ENCODE data around the gene VPS26B.
"Not testable (repeated sequence)": the region's sequence is repeated elsewhere in the genome, so short reads cannot be mapped to it uniquely, and the experiment has no call there.

Gene VPS26B

DNA sequence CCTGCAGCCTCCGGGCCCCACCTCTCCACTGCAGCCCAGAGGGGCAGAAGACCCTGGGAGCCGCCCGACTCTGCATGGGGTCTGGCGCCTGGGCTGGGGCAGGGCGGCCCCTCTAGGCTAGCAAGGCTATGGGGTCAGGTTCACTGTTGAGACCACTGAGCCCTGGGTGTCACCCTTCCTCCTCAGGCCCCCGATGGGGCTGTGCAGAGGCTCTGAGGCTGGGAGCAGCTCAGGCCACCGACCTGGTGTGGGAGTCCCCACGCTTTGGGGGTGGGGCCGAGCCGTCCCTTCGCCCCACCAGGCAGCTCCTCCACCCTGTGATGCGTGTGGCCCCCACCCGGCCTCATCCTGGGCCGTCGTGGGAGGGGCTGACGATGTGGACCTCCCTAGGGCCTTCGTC lies 57.2 kb downstream of the VPS26B start:
- not testable (repeated sequence) for DNase-seq (ENCODE audit: low read depth)

- no peak for DNase-seq (ENCODE audit: low read depth)
Measured at GRCh38 chr11:134282121-134283045, 57.9 kb downstream of the VPS26B start.

DNA sequence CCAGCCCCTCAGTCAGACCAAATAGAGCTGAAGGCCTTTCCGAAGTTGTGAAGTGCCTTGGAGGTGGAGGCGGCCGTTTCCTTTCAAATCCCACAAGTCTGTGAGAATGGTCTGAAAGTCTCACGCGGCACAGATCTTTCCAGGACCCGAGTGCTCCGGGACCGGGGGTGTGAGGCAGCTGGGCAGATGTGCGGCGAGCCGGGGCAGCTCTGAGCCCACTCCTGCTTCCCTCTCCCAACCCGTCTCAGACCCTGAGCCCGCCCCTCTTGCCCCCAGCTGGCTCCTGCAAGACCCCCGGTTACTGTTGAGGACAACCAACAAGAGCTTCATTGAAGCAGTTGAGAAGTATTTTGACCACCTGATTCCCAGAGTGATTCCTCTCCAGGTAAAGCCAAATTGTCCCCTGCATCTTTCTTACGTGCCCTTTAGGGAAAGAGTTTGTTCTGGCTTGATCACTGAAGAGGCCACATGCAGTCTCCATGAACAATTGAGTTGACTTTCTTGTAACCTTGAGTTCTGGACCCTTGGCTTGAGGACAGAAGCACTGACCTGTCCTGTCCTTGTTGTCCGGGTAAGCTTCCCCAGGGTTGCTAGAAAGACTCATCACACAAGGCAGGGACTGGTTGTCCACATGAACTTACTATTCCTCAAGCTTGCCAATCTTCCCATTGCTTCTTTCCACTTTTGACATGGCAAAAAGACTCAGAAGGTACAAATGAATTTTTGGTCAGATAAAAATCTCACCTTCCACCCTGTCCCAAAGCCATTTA lies 59.2 kb downstream of the VPS26B start:
- DNase-seq (ENCODE audit: low read depth), result no peak

DNA sequence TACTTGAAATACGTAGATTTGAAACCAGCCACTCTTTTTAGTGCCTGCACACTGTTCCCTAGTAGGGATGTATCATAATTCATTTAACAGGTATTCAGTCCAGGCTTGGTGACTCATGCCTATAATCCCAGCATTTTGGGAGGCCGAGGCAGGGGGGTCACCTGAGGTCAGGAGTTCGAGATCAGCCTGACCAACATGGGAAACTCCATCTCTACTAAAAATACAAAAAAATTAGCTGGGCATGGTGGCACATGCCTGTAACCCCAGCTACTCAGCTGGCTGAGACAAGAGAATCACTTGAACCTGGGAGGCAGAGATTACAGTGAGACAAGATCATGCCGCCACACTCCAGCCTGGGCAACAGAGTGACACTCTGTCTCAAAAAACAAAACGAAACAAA lies 59.9 kb downstream of the VPS26B start:
- DNase-seq (ENCODE audit: low read depth), result not testable (repeated sequence)

DNA sequence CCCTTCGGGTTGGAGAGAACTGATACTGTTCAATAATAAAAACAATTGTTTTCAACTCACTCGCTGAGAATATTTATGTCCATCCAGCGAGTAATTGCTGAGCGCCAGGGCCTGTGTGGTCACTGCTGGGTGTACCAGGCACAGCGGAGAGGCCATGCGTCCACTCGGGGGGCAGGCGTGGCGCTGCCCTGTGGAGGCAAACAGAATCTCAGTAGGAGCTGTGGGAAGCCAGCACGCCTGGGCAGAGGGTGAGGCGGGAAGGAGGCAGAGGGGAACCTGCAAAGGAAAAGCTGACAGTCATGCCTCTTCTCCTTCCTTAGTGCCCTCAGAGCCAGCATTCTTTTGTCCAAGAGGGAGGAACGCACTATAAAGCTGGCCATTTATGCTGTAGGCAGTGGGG lies 63.1 kb downstream of the VPS26B start:
- DNase-seq (ENCODE audit: low read depth), result no peak

DNA sequence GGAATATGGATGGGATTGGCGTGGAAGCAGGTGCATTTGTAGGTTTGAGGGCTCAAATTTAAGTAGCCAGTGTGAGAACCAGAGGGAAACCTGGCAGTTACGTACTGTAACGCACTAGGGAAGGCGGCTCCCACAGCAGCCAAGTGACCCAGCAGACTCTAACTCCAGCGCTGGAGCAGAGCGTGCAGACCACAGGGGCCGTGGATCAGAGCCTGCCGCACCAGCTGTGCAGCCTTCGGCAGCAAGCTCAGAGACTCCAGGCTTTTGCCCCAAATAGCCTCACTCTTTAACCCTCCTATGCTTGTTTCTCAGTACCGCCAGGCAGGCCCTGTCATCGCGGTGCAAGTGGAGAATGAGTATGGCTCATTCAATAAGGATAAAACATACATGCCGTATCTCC lies 64.0 kb downstream of the VPS26B start:
- no peak for DNase-seq (ENCODE audit: low read depth)

- no peak for DNase-seq (ENCODE audit: low read depth)
Measured at GRCh38 chr11:134289167-134289566, 64.7 kb downstream of the VPS26B start.

DNA sequence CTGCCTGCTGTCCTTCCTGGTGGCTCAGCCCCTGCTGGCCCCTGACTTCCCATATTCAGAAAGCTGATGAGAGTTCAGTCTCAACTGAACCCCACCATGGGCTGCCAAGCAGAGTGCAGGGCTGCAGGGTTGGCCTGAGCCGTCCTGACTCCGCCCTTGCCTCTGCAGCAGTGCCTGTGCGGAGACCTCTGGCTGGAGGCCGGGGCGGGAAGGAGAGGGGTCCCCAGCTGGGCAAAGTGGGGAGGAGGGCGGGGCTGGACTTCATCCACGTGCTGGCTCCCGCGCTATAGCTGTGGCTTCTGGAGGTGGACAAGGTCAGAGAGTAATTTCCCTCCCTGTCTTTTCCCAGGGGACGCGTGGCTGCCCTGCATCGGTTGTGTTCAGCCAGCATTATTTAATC lies 65.3 kb downstream of the VPS26B start:
- no peak for DNase-seq (ENCODE audit: low read depth)

DNA sequence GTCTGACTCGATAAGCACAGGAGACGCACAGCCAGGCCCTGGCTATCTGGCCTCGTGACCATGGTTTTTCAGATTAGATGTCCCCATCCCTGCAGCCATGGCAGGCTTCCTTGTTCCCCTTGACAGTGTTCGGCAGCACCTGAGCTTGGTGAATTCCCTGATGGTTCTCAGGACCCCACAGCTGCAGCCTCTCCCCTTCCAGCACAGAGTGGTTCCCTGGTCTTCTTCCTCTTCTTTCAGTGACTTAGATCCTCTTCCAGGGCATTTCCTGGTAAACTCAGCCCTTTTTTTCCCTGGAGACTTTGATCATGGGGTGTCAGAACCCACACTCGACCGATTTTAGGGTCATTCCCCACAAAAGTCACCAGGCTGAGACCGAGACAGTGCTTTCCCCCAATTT lies 66.2 kb downstream of the VPS26B start:
- no peak for DNase-seq (ENCODE audit: low read depth)

DNA sequence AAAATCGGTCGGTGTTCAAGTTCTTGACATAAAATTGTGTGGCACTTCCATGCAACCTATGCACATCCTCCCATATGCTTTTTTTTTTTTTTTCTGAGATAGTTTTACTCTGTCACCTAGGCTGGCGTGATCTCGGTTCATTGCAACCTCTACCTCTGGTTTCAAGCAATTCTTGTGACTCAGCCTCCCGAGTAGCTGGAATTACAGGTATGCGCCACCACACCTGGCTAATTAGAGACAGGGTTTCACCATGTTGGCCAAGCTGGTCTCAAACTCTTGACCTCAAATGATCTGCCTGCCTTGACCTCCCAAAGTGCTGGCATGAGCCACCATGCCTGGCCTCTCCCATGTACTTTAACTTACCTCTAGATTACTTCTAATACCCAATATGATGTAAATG lies 66.7 kb downstream of the VPS26B start:
- no peak for DNase-seq (ENCODE audit: low read depth)

GRCh38 chr11:134292661-134293060 lies 68.2 kb downstream of the VPS26B start:
- DNase-seq (ENCODE audit: low read depth), result no peak

- no peak for DNase-seq (ENCODE audit: low read depth)
Measured at GRCh38 chr11:134293119-134294113, 68.9 kb downstream of the VPS26B start.

GRCh38 chr11:134294664-134295063 lies 70.2 kb downstream of the VPS26B start:
- DNase-seq (ENCODE audit: low read depth), result no peak

Measured in GM04503 (cell line).